Smooth muscle cell (in vitro differentiated cells): ENCODE measurements around the gene PTGFRN. TPM values are rescaled to one million over a fixed set of nuclear protein-coding genes. Genes with fewer than 3 reads are reported as not detected.
"Not testable (repeated sequence)": the region's sequence is repeated elsewhere in the genome, so short reads cannot be mapped to it uniquely, and the experiment has no call there.

Source experiments
- DNase-seq: peaks from one replicate; lab custom pipeline; 2025; ENCODE audit not compliant: unreplicated experiment; lab: John Stamatoyannopoulos, UW
- H2AFZ ChIP-seq: fragments of 200-600 bp; sonication (generic); 2 replicates; pipeline ENCODE4 v1.6.0; 2016; ENCODE audit warnings: antibody characterized with exemption, low read depth, mild to moderate bottlenecking
- H3F3A ChIP-seq: fragments of 200-600 bp; sonication (generic); 2 replicates; pipeline ENCODE4 v1.6.0; 2017; ENCODE audit warnings: antibody characterized with exemption, low read depth
- H3K27ac ChIP-seq: fragments of 200-600 bp; sonication (generic); 2 replicates; pipeline ENCODE4 v1.5.1; 2016; ENCODE audit warnings: low read depth, mild to moderate bottlenecking
- H3K27me3 ChIP-seq: fragments of 200-600 bp; sonication (generic); 2 replicates; pipeline ENCODE4 v1.6.1; 2016; ENCODE audit warnings: low read depth, mild to moderate bottlenecking
- H3K36me3 ChIP-seq: fragments of 200-600 bp; sonication (generic); 2 replicates; pipeline ENCODE4 v1.5.1; 2016; ENCODE audit warnings: low read depth
- H3K4me1 ChIP-seq: fragments of 200-600 bp; sonication (generic); 2 replicates; pipeline ENCODE4 v1.5.1; 2016; ENCODE audit warnings: low read depth
- H3K4me2 ChIP-seq: fragments of 200-600 bp; sonication (generic); 2 replicates; pipeline ENCODE4 v1.6.0; 2016; ENCODE audit warnings: mild to moderate bottlenecking
- H3K4me3 ChIP-seq: fragments of 200-600 bp; sonication (generic); 2 replicates; pipeline ENCODE4 v1.5.1; 2016; ENCODE audit warnings: mild to moderate bottlenecking
- H3K79me2 ChIP-seq: fragments of 200-600 bp; sonication (generic); 2 replicates; pipeline ENCODE4 v1.6.0; 2016; ENCODE audit warnings: low read depth, mild to moderate bottlenecking
- H3K9ac ChIP-seq: fragments of 200-600 bp; sonication (generic); 2 replicates; pipeline ENCODE4 v1.6.0; 2016; ENCODE audit warnings: low read depth
- H3K9me3 ChIP-seq: fragments of 200-600 bp; sonication (generic); replicated peaks from 2 replicates; pipeline ENCODE4 v1.5.1; 2016; ENCODE audit warnings: low read depth
- H4K20me1 ChIP-seq: fragments of 200-600 bp; sonication (generic); 2 replicates; pipeline ENCODE4 v1.6.0; 2016; ENCODE audit warnings: low read depth
- WGBS: methylation state at CpG from one replicate; pipeline ENCODE4 v1.1.7; 2016; ENCODE audit warnings: low lambda C conversion rate; 5-methylcytosine and 5-hydroxymethylcytosine counted together
- polyA plus RNA-seq: library from polyadenylated mRNA; unstranded; fragments of >200 nt; fragmentation: Nextera tagmentation; extraction: Ambion mirVana; gene quantifications from 2 replicates; pipeline ENCODE4 v1.2.1, GENCODE V29; 2016
- total RNA-seq: library from RNA; depleted of rRNA; stranded (reverse); fragments of >200 nt; gene quantifications from 2 replicates; pipeline ENCODE4 v1.2.3, GENCODE V29; 2014
- TF ChIP-seq, protein P1 (sequence below): fragments of 200-600 bp; sonication (generic); IDR thresholded peaks from 2 replicates; pipeline ENCODE4 v1.5.1; 2017; ENCODE audit warnings: borderline replicate concordance, mild to moderate bottlenecking, antibody characterized with exemption; ENCODE audit not compliant: insufficient read depth, poor library complexity, severe bottlenecking

The PTGFRN gene
- total RNA-seq (97.9 and 152 TPM in 2 replicates), polyA plus RNA-seq (62.6 and 64.2 TPM in 2 replicates)

DNA sequence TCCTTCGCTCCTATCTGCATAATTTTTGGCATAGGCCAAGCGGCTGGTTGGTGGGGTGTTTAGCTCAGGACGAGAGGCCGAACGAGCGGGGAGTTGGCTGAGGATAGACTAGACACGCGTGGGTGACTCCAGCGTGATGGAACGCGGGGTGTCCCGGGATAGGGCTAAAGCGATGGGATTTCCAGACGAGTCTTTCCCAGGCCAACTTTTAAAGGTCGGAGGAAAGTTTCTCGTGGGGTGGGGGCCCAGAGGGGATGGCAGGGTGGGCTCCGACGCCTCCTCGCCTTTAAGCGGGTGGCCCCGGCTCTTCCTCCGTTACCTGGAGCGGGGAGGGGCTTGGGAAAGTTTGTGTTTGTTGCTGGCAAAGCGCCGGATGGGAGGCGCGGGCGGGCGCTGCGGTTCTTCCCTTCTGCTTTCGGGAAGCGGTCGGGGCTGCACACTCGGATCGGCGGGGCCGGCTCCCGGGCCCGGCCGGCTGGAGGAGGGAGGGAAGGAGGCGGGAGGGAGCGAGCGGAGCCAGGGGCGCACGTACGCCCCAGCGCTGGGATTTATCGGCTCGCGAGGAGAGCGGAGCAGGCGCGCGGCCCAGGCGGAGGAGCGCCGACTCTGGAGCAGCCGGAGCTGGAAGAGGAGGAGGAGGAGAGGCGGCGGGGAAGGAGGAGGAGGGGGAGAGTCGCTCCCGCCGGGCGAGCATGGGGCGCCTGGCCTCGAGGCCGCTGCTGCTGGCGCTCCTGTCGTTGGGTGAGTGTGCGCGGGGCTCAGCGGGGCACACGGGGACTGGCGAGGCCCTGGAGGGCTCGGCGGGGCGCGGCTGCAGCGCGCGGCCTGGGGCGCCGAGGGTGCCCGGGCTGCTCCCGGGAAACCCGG, at the start of gene PTGFRN:
TSS of gene PTGFRN (plus strand) at position 405 of the 867 bp plus-strand sequence. CDS start at position 693, 288 bp downstream.
- 3% methylated on average over 29 of the region's 86 CpGs for WGBS
- Histone ChIP-seq H3K4me1 (peaks cover 19% of the 10 kb centered on the region), H3K36me3 (no peaks in the 10 kb centered on the region), H4K20me1 (peaks cover 29% of the 10 kb centered on the region), H3K9me3 (no peaks in the 10 kb centered on the region), H3K9ac (peak within 1 kb of the TSS; percentile 86), H3K27ac (peak within 1 kb of the TSS; percentile 91), H3F3A (peaks cover 6% of the 10 kb centered on the region), H3K27me3 (no peaks in the 10 kb centered on the region), H3K4me3 (peak within 1 kb of the TSS; percentile 91), H3K4me2 (peak within 1 kb of the TSS; percentile 99), H3K79me2 (peaks cover 35% of the 10 kb centered on the region), H2AFZ (peak within 1 kb of the TSS; percentile 99)
- TF ChIP-seq, protein P1, sequence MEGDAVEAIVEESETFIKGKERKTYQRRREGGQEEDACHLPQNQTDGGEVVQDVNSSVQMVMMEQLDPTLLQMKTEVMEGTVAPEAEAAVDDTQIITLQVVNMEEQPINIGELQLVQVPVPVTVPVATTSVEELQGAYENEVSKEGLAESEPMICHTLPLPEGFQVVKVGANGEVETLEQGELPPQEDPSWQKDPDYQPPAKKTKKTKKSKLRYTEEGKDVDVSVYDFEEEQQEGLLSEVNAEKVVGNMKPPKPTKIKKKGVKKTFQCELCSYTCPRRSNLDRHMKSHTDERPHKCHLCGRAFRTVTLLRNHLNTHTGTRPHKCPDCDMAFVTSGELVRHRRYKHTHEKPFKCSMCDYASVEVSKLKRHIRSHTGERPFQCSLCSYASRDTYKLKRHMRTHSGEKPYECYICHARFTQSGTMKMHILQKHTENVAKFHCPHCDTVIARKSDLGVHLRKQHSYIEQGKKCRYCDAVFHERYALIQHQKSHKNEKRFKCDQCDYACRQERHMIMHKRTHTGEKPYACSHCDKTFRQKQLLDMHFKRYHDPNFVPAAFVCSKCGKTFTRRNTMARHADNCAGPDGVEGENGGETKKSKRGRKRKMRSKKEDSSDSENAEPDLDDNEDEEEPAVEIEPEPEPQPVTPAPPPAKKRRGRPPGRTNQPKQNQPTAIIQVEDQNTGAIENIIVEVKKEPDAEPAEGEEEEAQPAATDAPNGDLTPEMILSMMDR = no peak
- DNase-seq = peak; percentile 76

DNA sequence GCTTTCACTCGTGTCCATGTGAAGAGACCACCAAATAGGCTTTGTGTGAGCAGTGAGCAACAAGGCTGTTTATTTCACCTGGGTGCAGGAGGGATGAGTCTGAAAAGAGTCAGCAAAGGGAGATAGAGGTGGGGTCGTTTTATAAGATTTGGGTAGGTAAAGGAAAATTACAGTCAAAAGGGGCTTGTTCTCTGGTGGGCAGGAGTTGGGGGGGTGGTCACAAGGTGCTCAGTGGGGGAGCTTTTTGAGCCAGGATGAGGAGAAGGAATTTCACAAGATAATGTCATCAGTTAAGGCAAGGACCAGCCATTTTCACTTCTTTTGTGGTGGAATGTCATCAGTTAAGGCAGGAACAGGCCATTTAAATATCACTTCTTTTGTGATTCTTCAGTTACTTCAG, 49.5 kb upstream of the PTGFRN start:
- H3K4me3 ChIP-seq, H4K20me1 ChIP-seq, H3K4me2 ChIP-seq, H3K9ac ChIP-seq, H3K79me2 ChIP-seq, H3K9me3 ChIP-seq, H3K27me3 ChIP-seq, H3K27ac ChIP-seq, DNase-seq, H3K36me3 ChIP-seq: not testable (repeated sequence)
- 74% methylated on average over 2 of the region's 2 CpGs for WGBS
- H3K4me1 ChIP-seq = peaks cover 13% of the 10 kb centered on the region
- peak overlapping the region; percentile 62 for H2AFZ ChIP-seq
- H3F3A ChIP-seq = peaks cover 13% of the 10 kb centered on the region

DNA sequence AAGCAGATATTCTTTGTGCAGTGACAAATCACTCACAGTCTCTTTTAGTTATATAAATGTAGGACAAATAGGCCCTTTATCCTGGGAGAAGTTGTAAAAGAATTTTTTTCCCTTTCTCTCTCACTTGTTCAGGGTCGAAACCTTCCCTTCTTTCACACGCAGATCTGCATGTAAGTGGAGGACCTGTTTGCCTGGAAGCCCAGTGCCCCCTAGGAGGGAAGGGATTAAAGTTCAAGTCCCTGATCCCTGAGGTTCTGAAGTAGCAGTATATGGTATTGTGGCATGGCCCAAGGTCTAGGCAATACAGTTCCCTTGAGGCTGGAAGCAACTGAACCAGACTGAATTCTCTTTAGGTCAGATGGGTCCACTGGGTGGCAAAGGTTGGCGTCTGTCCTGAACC, 48.6 kb upstream of the PTGFRN start:
- no peak for DNase-seq
- WGBS = 95% methylated on average over 3 of the region's 3 CpGs
- no peak overlapping the region for H3K9ac ChIP-seq
- no peaks in the 10 kb centered on the region for H3K9me3 ChIP-seq
- H2AFZ ChIP-seq = peak overlapping the region; percentile 62
- H3K79me2 ChIP-seq = no peaks in the 10 kb centered on the region
- H3K4me3 ChIP-seq = no peak overlapping the region
- TF ChIP-seq, protein P1 = no peak
- H3K27me3 ChIP-seq = no peaks in the 10 kb centered on the region
- H3K36me3 ChIP-seq = no peaks in the 10 kb centered on the region
- peaks cover 7% of the 10 kb centered on the region for H3F3A ChIP-seq
- no peak overlapping the region for H3K27ac ChIP-seq
- peaks cover 4% of the 10 kb centered on the region for H3K4me1 ChIP-seq
- no peaks in the 10 kb centered on the region for H4K20me1 ChIP-seq
- H3K4me2 ChIP-seq = no peak overlapping the region

DNA sequence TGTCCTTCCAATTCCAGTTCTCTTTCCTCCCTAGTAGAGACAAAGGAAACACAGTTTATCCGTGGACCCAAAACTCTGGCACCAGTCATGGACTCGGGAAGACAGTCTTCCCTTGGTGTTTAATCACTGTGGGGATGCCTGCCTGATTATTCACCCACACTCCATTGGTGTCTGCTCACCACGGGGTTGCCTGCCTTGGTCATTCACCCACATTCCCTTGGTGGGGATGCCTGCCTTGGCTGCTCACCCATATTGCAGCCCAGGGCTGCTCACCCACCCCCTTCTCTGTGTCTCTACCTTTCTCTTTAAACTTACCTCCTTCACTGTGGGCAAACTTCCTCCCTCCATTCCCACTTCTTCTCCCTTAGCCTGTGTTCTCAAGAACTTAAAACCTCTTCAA, 46.7 kb upstream of the PTGFRN start:
- H3K36me3 ChIP-seq, H3K27ac ChIP-seq, H3K4me2 ChIP-seq, H3K9me3 ChIP-seq, H3K27me3 ChIP-seq, DNase-seq, H3K79me2 ChIP-seq, H3K4me1 ChIP-seq, H2AFZ ChIP-seq, H4K20me1 ChIP-seq, H3K4me3 ChIP-seq, H3K9ac ChIP-seq, H3F3A ChIP-seq: not testable (repeated sequence)
- 69% methylated on average over 3 of the region's 3 CpGs for WGBS

DNA sequence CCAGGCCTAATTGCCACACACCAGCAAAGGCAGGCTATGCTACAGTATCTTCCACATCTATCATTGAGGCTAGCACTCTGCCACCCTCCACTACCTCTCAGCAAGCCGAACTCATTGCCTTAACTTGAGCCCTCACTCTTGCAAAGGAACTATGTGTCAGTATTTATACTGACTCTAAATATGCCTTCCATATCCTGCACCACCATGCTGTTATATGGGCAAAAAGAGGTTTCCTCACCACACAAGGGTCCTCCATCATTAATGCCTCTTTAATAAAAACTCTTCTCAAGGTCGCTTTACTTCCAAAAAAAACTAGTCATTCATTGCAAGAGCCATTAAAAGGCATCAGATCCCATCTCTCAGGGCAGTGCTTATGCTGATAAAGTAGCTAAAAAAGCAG, 43.2 kb upstream of the PTGFRN start:
- H3K4me3 ChIP-seq, H3K36me3 ChIP-seq, DNase-seq, H3F3A ChIP-seq, H3K9me3 ChIP-seq, H3K9ac ChIP-seq, H3K79me2 ChIP-seq, H2AFZ ChIP-seq, H3K27me3 ChIP-seq, H3K4me1 ChIP-seq, H4K20me1 ChIP-seq, H3K27ac ChIP-seq, H3K4me2 ChIP-seq: not testable (repeated sequence)
- 96% methylated on average over 2 of the region's 2 CpGs for WGBS
